ENCODE measurements around the gene LARP4B. TPM values are rescaled to one million over a fixed set of nuclear protein-coding genes. Genes with fewer than 3 reads are reported as not detected.
A peak's percentile ranks its signal among the peaks of the same experiment; 100 is the strongest.

Gene LARP4B
- total RNA-seq, 1 donor from 2014 or later = 114 TPM

- no peak overlapping the region for H3K4me3 Mint-ChIP-seq (ENCODE audit: low read depth)
- DNase-seq (ENCODE audit: low spot score, unreplicated experiment) = no peak
- no peaks in the 10 kb centered on the region for H3K36me3 Mint-ChIP-seq (ENCODE audit: insufficient read depth)
- no peaks in the 10 kb centered on the region for H3K9me3 Mint-ChIP-seq (ENCODE audit: low read depth)
- H3K27me3 Mint-ChIP-seq = peaks cover 6% of the 10 kb centered on the region
- H3K4me1 Mint-ChIP-seq (ENCODE audit: low read depth) = peaks cover 53% of the 10 kb centered on the region
- H3K27ac Mint-ChIP-seq = peak overlapping the region; percentile 93
- no peak for TF ChIP-seq CTCF (IDR thresholded peaks at IDR 0.05; ENCODE audit: unreplicated experiment)
Measured at GRCh38 chr10:969473-970150, 38.1 kb upstream of the LARP4B start.

GRCh38 chr10:968546-969199 lies 37.2 kb upstream of the LARP4B start:
- Mint-ChIP-seq H3K4me1 (ENCODE audit: low read depth) (peaks cover 49% of the 10 kb centered on the region), H3K36me3 (ENCODE audit: insufficient read depth) (no peaks in the 10 kb centered on the region), H3K27ac (peak overlapping the region; percentile 19), H3K9me3 (ENCODE audit: low read depth) (no peaks in the 10 kb centered on the region), H3K4me3 (ENCODE audit: low read depth) (no peak overlapping the region), H3K27me3 (peaks cover 6% of the 10 kb centered on the region)
- DNase-seq (ENCODE audit: low spot score, unreplicated experiment) = no peak
- no peak for TF ChIP-seq CTCF (IDR thresholded peaks at IDR 0.05; ENCODE audit: unreplicated experiment)

GRCh38 chr10:966466-967235 lies 35.1 kb upstream of the LARP4B start:
- Mint-ChIP-seq H3K9me3 (ENCODE audit: low read depth) (no peaks in the 10 kb centered on the region), H3K4me1 (ENCODE audit: low read depth) (peaks cover 33% of the 10 kb centered on the region), H3K4me3 (ENCODE audit: low read depth) (no peak overlapping the region), H3K27ac (peak overlapping the region; percentile 89), H3K36me3 (ENCODE audit: insufficient read depth) (no peaks in the 10 kb centered on the region), H3K27me3 (peaks cover 6% of the 10 kb centered on the region)
- DNase-seq (ENCODE audit: low spot score, unreplicated experiment) = no peak
- TF ChIP-seq CTCF (IDR thresholded peaks at IDR 0.05; ENCODE audit: unreplicated experiment) = no peak

- no peak for TF ChIP-seq CTCF (IDR thresholded peaks at IDR 0.05; ENCODE audit: unreplicated experiment)
- peaks cover 6% of the 10 kb centered on the region for H3K27me3 Mint-ChIP-seq
- H3K4me3 Mint-ChIP-seq (ENCODE audit: low read depth) = no peak overlapping the region
- H3K4me1 Mint-ChIP-seq (ENCODE audit: low read depth) = peaks cover 18% of the 10 kb centered on the region
- no peaks in the 10 kb centered on the region for H3K36me3 Mint-ChIP-seq (ENCODE audit: insufficient read depth)
- no peak for DNase-seq (ENCODE audit: low spot score, unreplicated experiment)
- H3K9me3 Mint-ChIP-seq (ENCODE audit: low read depth) = no peaks in the 10 kb centered on the region
- no peak overlapping the region for H3K27ac Mint-ChIP-seq
Measured at GRCh38 chr10:964988-965417, 33.5 kb upstream of the LARP4B start.

- Mint-ChIP-seq H3K9me3 (ENCODE audit: low read depth) (no peaks in the 10 kb centered on the region), H3K36me3 (ENCODE audit: insufficient read depth) (no peaks in the 10 kb centered on the region), H3K4me1 (ENCODE audit: low read depth) (peaks cover 13% of the 10 kb centered on the region), H3K27me3 (peaks cover 6% of the 10 kb centered on the region), H3K27ac (no peak overlapping the region), H3K4me3 (ENCODE audit: low read depth) (no peak overlapping the region)
- no peak for DNase-seq (ENCODE audit: low spot score, unreplicated experiment)
- no peak for TF ChIP-seq CTCF (IDR thresholded peaks at IDR 0.05; ENCODE audit: unreplicated experiment)
Measured at GRCh38 chr10:964321-964987, 32.9 kb upstream of the LARP4B start.
